Stimulated activated CD4-positive, alpha-beta T cell treated with anti-CD3 and anti-CD28 coated beads, Interleukin-4, amount 100 ng/mL, for 4 hours (primary cell): Measurements from ENCODE around the gene UBXN1.

Experiments used
- DNase-seq, 2 experiments: peaks; one replicate each; pipeline ENCODE4 v3.0.0-alpha.2; 2020

The UBXN1 gene

GRCh38 chr11:62627713-62628112, 51.2 kb downstream of the UBXN1 start:
- no peak for DNase-seq
